Uterus (tissue), 4 donors: ENCODE results near the gene PSENEN. TPM values are rescaled to one million over a fixed set of nuclear protein-coding genes. Genes with fewer than 3 reads are reported as not detected.

Experiments
- DNase-seq, 2 donors: peaks; one replicate each; pipeline ENCODE4 v3.0.0-alpha.2; 2019 to 2020
- H3K27ac ChIP-seq, 2 donors: fragments of 200-600 bp; sonication (generic); 1 replicate in 1 of 2; 2 replicates in 1 of 2; pipeline ENCODE4 v1.5.1; 2016 to 2018
- H3K27me3 ChIP-seq, 2 donors: fragments of 200-600 bp; sonication (generic); one replicate each; pipeline ENCODE4 v1.5.1; 2018 to 2019; ENCODE audit warnings: control low read depth in 1 of 2
- H3K36me3 ChIP-seq, 2 donors: fragments of 200-600 bp; sonication (generic); one replicate each; pipeline ENCODE4 v1.5.1; 2019; ENCODE audit warnings: control low read depth in 1 of 2
- H3K4me1 ChIP-seq, 2 donors: fragments of 200-600 bp; sonication (generic); one replicate each; pipeline ENCODE4 v1.5.1; 2018 to 2019; ENCODE audit warnings: control low read depth in 1 of 2
- H3K4me3 ChIP-seq, 2 donors: fragments of 200-600 bp; sonication (generic); 1 replicate in 1 of 2; 2 replicates in 1 of 2; pipeline ENCODE4 v1.5.1; 2018 to 2019; ENCODE audit warnings: mild to moderate bottlenecking in 1 of 2
- H3K9me3 ChIP-seq, 2 donors: fragments of 200-600 bp; sonication (generic); one replicate each; pipeline ENCODE4 v1.5.1; 2019; ENCODE audit warnings: control low read depth in 1 of 2
- CTCF ChIP-seq, 4 experiments: fragments of 200-600 bp in 2 of 4; fragments of 450-650 bp in 2 of 4; sonication (generic) in 2 of 4; IDR thresholded peaks; one replicate each; pipeline ENCODE4 v1.5.1; 2016 to 2019; ENCODE audit warnings: antibody characterized with exemption in 4 of 4, mild to moderate bottlenecking in 2 of 4, moderate library complexity in 1 of 4
- POLR2A ChIP-seq, 2 donors: fragments of 450-650 bp; IDR thresholded peaks; one replicate each; pipeline ENCODE4 v1.6.1; 2016; ENCODE audit warnings: antibody characterized with exemption in 2 of 2, mild to moderate bottlenecking in 1 of 2, moderate library complexity in 1 of 2
- intact Hi-C: fragments of 100-400 bp; cut with DNase I; formaldehyde crosslinking; loops from one replicate; pipeline ENCODE4 v1.15.1; 2023; ENCODE audit warnings: low total_unique reads
- total RNA-seq, 4 donors: library from RNA; depleted of rRNA in 3 of 4; stranded (reverse); fragments of >200 nt in 3 of 4; gene quantifications; one replicate each; pipeline versions ENCODE4 v1.1.0 to v1.2.4, GENCODE V29; 2014 to 2023
- donor health status: DM: yes; HTN: yes; CAD: no.

PSENEN gene
- total RNA-seq, 4 donors from 2014 or later, result 5.3 to 37.3 (median 18.8) TPM

DNA sequence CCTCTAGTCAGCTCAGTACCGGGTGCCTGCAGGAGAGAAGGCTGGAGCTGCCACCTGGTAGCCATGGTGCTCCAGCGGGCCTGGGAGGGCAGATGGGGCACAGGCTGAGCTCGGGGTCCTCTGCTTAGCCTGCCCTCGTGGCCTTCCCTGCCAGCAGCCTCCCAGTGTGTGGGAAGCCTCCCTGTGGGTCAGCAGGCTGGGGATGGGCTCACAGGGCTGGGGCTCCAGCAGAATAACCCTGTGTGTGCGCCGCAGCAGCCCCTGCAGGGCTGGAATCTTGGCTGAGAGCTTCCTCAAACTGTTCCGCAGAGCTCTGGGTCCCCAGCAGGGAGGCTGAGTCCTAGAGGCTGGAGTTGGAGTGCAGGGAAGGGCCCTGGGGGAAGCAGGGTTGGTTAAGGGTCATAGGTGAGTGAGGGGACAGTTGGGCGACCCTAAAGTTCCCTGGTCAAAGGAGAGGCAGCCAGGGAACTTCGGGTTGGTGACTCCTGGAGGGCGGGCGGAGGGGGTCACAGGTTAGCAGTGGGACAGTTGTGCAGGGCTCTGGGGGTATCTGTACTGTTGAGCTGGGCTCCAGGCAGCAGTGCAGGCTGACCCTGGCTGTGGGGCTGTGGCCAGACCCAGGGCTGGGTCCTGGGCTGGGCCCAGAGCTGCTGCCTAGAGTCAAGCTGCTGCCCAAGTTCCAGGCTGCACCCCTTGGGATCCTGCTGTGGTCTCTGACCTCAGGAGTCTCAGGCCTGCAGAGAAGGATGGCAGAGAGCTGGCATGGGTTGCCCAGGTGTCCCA, 43.9 kb downstream of the PSENEN start:
- no peaks in the 10 kb centered on the region for H3K36me3 ChIP-seq
- no peak for DNase-seq
- H3K4me1 ChIP-seq, result no peaks in the 10 kb centered on the region
- H3K4me3 ChIP-seq, result no peak overlapping the region
- H3K27me3 ChIP-seq, result no peaks in the 10 kb centered on the region
- no peak for TF ChIP-seq POLR2A (IDR thresholded peaks at IDR 0.05)
- intact Hi-C loops, result loop anchor here (10.0 kb wide), 1 partner anchor 145 kb away; the partner anchor contains the start of gene LRFN3
- H3K9me3 ChIP-seq, result no peaks in the 10 kb centered on the region
- H3K27ac ChIP-seq, result no peak overlapping the region

GRCh38 chr19:35789978-35790944, 44.8 kb downstream of the PSENEN start:
- no peak for DNase-seq
- Histone ChIP-seq H3K27me3 (no peaks in the 10 kb centered on the region), H3K27ac (no peak overlapping the region), H3K4me3 (no peak overlapping the region), H3K4me1 (no peaks in the 10 kb centered on the region), H3K9me3 (no peaks in the 10 kb centered on the region), H3K36me3 (no peaks in the 10 kb centered on the region)
- TF ChIP-seq POLR2A (IDR thresholded peaks at IDR 0.05) (no peak), CTCF (IDR thresholded peaks at IDR 0.05) (no peak)
- intact Hi-C loops, result loop anchor here (10.0 kb wide), 1 partner anchor 145 kb away; the partner anchor contains the start of gene LRFN3

GRCh38 chr19:35790981-35791813, 45.7 kb downstream of the PSENEN start:
- no peak overlapping the region for H3K4me3 ChIP-seq
- no peaks in the 10 kb centered on the region for H3K27me3 ChIP-seq
- no peaks in the 10 kb centered on the region for H3K9me3 ChIP-seq
- H3K36me3 ChIP-seq, result no peaks in the 10 kb centered on the region
- intact Hi-C loops, result no loop called here
- DNase-seq, result no peak
- TF ChIP-seq POLR2A (IDR thresholded peaks at IDR 0.05) (no peak), CTCF (IDR thresholded peaks at IDR 0.05) (no peak)
- no peaks in the 10 kb centered on the region for H3K4me1 ChIP-seq
- no peak overlapping the region for H3K27ac ChIP-seq

DNA sequence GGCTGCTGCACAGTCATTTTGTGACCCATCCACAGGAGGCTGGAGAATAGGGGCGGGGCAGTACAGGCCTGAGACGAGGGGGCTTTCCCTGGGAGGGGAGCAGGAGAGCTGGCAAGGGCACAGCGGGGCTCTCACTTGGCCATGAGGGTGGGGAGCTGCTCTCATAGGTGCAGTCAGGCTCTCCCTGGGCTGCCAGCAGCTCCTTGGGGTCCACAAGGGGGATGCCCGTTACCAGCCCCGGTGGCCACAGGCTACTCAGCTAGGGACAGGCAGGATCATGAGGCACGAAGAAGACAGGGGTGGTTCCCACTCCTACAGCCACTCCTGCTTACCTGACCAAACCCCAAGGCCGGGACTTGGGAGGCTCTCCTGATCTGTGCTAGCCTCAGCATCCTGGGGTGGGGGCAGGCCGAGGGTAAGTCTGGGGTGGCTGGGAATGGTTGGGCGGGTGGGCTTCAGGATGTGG, 46.4 kb downstream of the PSENEN start:
- intact Hi-C loops, result no loop called here
- H3K9me3 ChIP-seq, result no peaks in the 10 kb centered on the region
- H3K27ac ChIP-seq, result no peak overlapping the region
- no peak for DNase-seq
- no peak overlapping the region for H3K4me3 ChIP-seq
- H3K4me1 ChIP-seq, result no peaks in the 10 kb centered on the region
- H3K36me3 ChIP-seq, result no peaks in the 10 kb centered on the region
- TF ChIP-seq CTCF (IDR thresholded peaks at IDR 0.05), result no peak
- H3K27me3 ChIP-seq, result peaks cover 0 to 6% of the 10 kb centered on the region in 2 donors

DNA sequence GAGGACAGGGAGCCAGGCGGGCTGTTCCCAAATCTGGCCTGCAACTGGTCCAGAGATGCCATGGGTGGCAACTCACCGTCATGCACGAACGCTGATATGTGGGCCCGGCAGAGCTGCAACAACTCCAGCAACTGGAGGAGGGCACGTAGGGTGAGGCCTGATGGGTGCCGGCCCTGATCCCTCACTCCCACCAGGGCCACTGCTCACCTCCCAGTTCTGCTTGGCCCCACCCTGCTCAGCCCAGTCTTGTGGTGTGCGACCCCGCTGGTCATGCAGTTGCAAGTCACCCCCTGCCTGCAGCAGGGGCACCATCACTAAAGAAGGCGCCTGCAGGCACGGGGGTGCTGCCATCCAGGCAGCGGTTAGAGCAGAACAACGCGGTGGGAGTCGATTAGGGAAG, 46.9 kb downstream of the PSENEN start:
- Histone ChIP-seq H3K9me3 (no peaks in the 10 kb centered on the region), H3K36me3 (no peaks in the 10 kb centered on the region), H3K27ac (no peak overlapping the region), H3K4me1 (no peaks in the 10 kb centered on the region), H3K4me3 (no peak overlapping the region), H3K27me3 (peaks cover 0 to 8% of the 10 kb centered on the region in 2 donors)
- DNase-seq, result no peak
- intact Hi-C loops, result no loop called here
- TF ChIP-seq CTCF (IDR thresholded peaks at IDR 0.05) (no peak), POLR2A (IDR thresholded peaks at IDR 0.05) (no peak)
